Ascending aorta (tissue), 2 donors: ENCODE results near the gene WDR18. TPM values are rescaled to one million over a fixed set of nuclear protein-coding genes. Genes with fewer than 3 reads are reported as not detected.

Experiments used
- DNase-seq, 2 donors: peaks; one replicate each; pipeline ENCODE4 v3.0.0-alpha.2; 2019; ENCODE audit warnings: low spot score in 2 of 2
- H3K27ac ChIP-seq, 2 donors: fragments of 200-600 bp; sonication (generic); one replicate each; pipeline ENCODE4 v1.5.1; 2016 to 2017; ENCODE audit warnings: mild to moderate bottlenecking in 1 of 2
- H3K27me3 ChIP-seq: fragments of 200-600 bp; sonication (generic); one replicate; pipeline ENCODE4 v1.5.1; 2017
- H3K36me3 ChIP-seq, 2 donors: fragments of 200-600 bp; sonication (generic); one replicate each; pipeline ENCODE4 v1.5.1; 2016
- H3K4me1 ChIP-seq, 2 donors: fragments of 200-600 bp; sonication (generic); one replicate each; pipeline ENCODE4 v1.5.1; 2016 to 2017; ENCODE audit warnings: mild to moderate bottlenecking in 1 of 2
- H3K4me3 ChIP-seq, 2 donors: fragments of 200-600 bp; sonication (generic); one replicate each; pipeline ENCODE4 v1.5.1; 2016 to 2017; ENCODE audit warnings: mild to moderate bottlenecking in 1 of 2
- H3K9me3 ChIP-seq, 2 donors: fragments of 200-600 bp; sonication (generic); one replicate each; pipeline ENCODE4 v1.5.1; 2016
- intact Hi-C: fragments of 100-400 bp; cut with DNase I; formaldehyde crosslinking; loops from one replicate; pipeline ENCODE4 v1.15.1; 2023
- total RNA-seq: library from RNA; depleted of rRNA; stranded (reverse); fragments of >200 nt; gene quantifications from one replicate; pipeline ENCODE4 v1.1.0, GENCODE V29; 2016
- TF ChIP-seq, protein P1 (sequence below), 3 experiments: fragments of 200-600 bp in 2 of 3; fragments of 450-650 bp in 1 of 3; sonication (generic) in 2 of 3; IDR thresholded peaks; one replicate each; pipeline ENCODE4 v1.5.1; 2016 to 2019; ENCODE audit warnings: antibody characterized with exemption in 3 of 3, mild to moderate bottlenecking in 1 of 3, moderate library complexity in 1 of 3

Gene WDR18
- total RNA-seq, 1 donor from 2014 or later = 65.7 TPM

DNA sequence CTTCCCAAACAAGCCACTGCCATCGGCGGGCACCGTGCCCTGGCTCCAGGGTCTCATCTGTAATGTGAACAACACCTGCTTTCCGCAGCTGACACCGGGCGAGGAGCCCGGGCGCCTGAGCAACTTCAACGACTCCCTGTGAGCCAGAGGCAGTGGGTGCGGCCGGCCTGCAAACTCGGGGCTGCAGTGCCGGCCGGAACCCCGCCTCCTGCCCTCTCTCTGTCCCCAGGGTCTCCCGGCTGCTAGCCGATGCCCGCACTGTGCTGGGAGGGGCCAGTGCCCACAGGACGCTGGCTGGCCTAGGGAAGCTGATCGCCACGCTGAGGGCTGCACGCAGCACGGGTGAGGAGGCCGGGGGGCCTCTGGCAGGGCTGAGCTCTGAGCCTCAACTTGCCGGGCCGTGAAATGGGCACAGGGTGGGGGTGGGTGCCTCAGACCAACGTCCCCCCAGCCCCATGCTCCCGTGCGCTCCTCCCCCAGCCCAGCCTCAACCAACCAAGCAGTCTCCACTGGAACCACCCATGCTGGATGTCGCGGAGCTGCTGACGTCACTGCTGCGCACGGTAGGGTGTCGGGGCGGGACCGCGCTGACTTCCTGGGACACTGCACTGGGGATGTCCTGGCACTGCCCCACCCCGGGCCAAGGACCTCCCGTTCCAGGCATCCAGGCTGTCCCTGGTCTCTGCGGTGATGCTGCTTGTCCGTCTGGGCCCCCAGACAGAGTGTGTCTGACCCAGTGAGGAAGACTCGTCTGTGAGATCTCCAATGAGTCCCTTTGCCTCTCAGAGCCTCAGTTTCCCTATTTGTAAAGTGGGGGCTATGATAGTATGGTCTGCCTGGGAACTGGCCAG lies 57.9 kb downstream of the WDR18 start:
- H3K4me3 ChIP-seq = no peak overlapping the region
- peaks cover 8 to 11% of the 10 kb centered on the region in 2 donors for H3K36me3 ChIP-seq
- H3K4me1 ChIP-seq = peaks cover 11 to 17% of the 10 kb centered on the region in 2 donors
- intact Hi-C loops = loop anchor here (2.0 kb wide), 1 partner anchor 15 kb away; the partner anchor contains the start of gene CNN2
- no peaks in the 10 kb centered on the region for H3K9me3 ChIP-seq
- TF ChIP-seq, protein P1, sequence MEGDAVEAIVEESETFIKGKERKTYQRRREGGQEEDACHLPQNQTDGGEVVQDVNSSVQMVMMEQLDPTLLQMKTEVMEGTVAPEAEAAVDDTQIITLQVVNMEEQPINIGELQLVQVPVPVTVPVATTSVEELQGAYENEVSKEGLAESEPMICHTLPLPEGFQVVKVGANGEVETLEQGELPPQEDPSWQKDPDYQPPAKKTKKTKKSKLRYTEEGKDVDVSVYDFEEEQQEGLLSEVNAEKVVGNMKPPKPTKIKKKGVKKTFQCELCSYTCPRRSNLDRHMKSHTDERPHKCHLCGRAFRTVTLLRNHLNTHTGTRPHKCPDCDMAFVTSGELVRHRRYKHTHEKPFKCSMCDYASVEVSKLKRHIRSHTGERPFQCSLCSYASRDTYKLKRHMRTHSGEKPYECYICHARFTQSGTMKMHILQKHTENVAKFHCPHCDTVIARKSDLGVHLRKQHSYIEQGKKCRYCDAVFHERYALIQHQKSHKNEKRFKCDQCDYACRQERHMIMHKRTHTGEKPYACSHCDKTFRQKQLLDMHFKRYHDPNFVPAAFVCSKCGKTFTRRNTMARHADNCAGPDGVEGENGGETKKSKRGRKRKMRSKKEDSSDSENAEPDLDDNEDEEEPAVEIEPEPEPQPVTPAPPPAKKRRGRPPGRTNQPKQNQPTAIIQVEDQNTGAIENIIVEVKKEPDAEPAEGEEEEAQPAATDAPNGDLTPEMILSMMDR (IDR thresholded peaks at IDR 0.05) = no peak
- H3K27ac ChIP-seq = no peak overlapping the region
- no peak for DNase-seq
- H3K27me3 ChIP-seq = no peaks in the 10 kb centered on the region

DNA sequence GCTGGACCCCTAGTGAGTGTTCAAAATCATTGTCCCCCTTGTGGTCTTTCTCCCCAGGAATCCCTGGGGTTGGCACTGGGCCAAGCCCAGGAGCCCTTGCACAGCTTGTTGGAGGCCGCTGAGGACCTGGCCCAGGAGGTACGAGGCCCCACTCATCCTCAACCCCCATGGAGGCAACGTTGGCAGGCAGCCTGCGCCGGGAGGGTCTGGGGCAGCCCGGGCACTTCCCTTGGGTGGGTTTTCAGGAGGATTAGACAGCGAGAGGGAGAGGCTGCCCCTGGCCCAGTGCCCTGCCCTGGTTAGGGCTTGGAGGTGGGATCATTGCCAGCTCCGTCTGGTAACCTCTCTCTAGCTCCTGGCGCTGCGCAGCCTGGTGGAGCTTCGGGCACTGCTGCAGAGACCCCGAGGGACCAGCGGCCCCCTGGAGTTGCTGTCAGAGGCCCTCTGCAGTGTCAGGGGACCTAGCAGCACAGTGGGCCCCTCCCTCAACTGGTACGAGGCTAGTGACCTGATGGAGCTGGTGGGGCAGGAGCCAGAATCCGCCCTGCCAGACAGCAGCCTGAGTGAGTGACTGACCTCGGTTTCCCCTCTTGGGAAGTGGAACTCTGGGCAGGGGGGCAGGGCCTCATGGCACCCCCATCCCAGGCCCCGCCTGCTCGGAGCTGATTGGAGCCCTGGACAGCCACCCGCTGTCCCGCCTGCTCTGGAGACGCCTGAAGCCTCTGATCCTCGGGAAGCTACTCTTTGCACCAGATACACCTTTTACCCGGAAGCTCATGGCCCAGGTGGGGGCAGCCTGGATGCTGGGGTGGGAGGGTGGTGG lies 58.8 kb downstream of the WDR18 start:
- TF ChIP-seq, protein P1 (IDR thresholded peaks at IDR 0.05) = no peak
- Histone ChIP-seq H3K9me3 (no peaks in the 10 kb centered on the region), H3K27me3 (no peaks in the 10 kb centered on the region), H3K27ac (no peak overlapping the region), H3K4me3 (no peak overlapping the region), H3K4me1 (peaks cover 11 to 17% of the 10 kb centered on the region in 2 donors), H3K36me3 (peaks cover 3% of the 10 kb centered on the region in 2 donors)
- intact Hi-C loops = no loop called here
- no peak for DNase-seq

Other genes starting within 250 kb of the WDR18 start
- not detected for gene MISP, start 233.2 kb upstream of the WDR18 start, total RNA-seq
- gene PTBP1, start 186.9 kb upstream of the WDR18 start, total RNA-seq = 210 TPM
- gene PLPPR3, start 162.4 kb upstream of the WDR18 start, total RNA-seq = not detected
- gene AZU1, start 156.5 kb upstream of the WDR18 start, total RNA-seq = not detected
- gene PRTN3, start 143.3 kb upstream of the WDR18 start, total RNA-seq = not detected
- gene ELANE, start 132.0 kb upstream of the WDR18 start, total RNA-seq = not detected
- 1,680 TPM for gene CFD, start 124.7 kb upstream of the WDR18 start, total RNA-seq
- 73.2 TPM for gene MED16, start 91.2 kb upstream of the WDR18 start, total RNA-seq
- not detected for gene RNU6-9, start 90.9 kb upstream of the WDR18 start, total RNA-seq
- 81.5 TPM for gene R3HDM4, start 71.1 kb upstream of the WDR18 start, total RNA-seq
- gene KISS1R, start 67.0 kb upstream of the WDR18 start, total RNA-seq = not detected
- gene ARID3A, start 58.3 kb upstream of the WDR18 start, total RNA-seq = 55.3 TPM
- not detected for gene GRIN3B, start 16.1 kb downstream of the WDR18 start, total RNA-seq
- 452 TPM for gene TMEM259, start 36.8 kb downstream of the WDR18 start, total RNA-seq
- not detected for gene RNU6-2, start 37.2 kb downstream of the WDR18 start, total RNA-seq
- gene CNN2, start 42.3 kb downstream of the WDR18 start, total RNA-seq = 79.1 TPM
- 96.6 TPM for gene ABCA7, start 55.8 kb downstream of the WDR18 start, total RNA-seq
- 66.5 TPM for gene ARHGAP45, start 82.8 kb downstream of the WDR18 start, total RNA-seq
- gene POLR2E, start 111.0 kb downstream of the WDR18 start, total RNA-seq = 72.1 TPM
- gene GPX4, start 119.6 kb downstream of the WDR18 start, total RNA-seq = 348 TPM
- 120 TPM for gene SBNO2, start 189.9 kb downstream of the WDR18 start, total RNA-seq
- 104 TPM for gene STK11, start 221.4 kb downstream of the WDR18 start, total RNA-seq